ENCODE data around the gene SLC13A3.

The SLC13A3 gene

GRCh38 chr20:46546298-46546697 lies 105.0 kb downstream of the SLC13A3 start:
- H3K27ac ChIP-seq (ENCODE audit: low read length) = no peak overlapping the region

DNA sequence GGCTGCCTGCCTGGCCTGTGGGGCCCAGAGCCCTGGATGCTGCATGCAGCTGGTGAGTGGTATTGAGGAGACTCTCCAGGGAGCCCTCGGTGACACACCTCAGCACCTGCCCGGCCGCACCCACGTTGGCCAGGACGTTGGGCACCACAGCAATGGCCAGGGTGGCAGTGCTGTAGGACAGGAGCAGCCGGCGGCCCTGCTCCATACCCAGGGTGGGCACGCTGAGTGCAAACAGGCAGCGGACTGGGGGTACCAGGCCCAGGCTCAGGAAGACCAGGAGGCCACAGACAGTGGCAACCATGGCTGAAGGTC lies 105.5 kb downstream of the SLC13A3 start:
- no peaks in the 10 kb centered on the region for H3K36me3 ChIP-seq (ENCODE audit: insufficient read depth, low read depth, low read length)
- H3K27ac ChIP-seq (ENCODE audit: low read length) = no peak overlapping the region
- H3K9ac ChIP-seq (ENCODE audit: low read depth, low read length) = no peak overlapping the region
- H3K4me3 ChIP-seq (ENCODE audit: low read length) = no peak overlapping the region
- no peaks in the 10 kb centered on the region for H3K4me1 ChIP-seq (ENCODE audit: insufficient read depth, low read length)
- H3K27me3 ChIP-seq (ENCODE audit: insufficient read depth, low read length) = no peaks in the 10 kb centered on the region
- H3K9me3 ChIP-seq (ENCODE audit: insufficient read depth, low read depth, low read length) = no peaks in the 10 kb centered on the region

More at GRCh38 chr20:46546298-46546697, 105.0 kb downstream of the SLC13A3 start:
- Histone ChIP-seq H3K36me3 (ENCODE audit: insufficient read depth, low read depth, low read length) (no peaks in the 10 kb centered on the region), H3K27me3 (ENCODE audit: insufficient read depth, low read length) (no peaks in the 10 kb centered on the region), H3K9ac (ENCODE audit: low read depth, low read length) (no peak overlapping the region), H3K4me1 (ENCODE audit: insufficient read depth, low read length) (no peaks in the 10 kb centered on the region; the same call in 1 of the 2 replicates), H3K9me3 (ENCODE audit: insufficient read depth, low read depth, low read length) (no peaks in the 10 kb centered on the region), H3K4me3 (ENCODE audit: low read length) (no peak overlapping the region)

DNA sequence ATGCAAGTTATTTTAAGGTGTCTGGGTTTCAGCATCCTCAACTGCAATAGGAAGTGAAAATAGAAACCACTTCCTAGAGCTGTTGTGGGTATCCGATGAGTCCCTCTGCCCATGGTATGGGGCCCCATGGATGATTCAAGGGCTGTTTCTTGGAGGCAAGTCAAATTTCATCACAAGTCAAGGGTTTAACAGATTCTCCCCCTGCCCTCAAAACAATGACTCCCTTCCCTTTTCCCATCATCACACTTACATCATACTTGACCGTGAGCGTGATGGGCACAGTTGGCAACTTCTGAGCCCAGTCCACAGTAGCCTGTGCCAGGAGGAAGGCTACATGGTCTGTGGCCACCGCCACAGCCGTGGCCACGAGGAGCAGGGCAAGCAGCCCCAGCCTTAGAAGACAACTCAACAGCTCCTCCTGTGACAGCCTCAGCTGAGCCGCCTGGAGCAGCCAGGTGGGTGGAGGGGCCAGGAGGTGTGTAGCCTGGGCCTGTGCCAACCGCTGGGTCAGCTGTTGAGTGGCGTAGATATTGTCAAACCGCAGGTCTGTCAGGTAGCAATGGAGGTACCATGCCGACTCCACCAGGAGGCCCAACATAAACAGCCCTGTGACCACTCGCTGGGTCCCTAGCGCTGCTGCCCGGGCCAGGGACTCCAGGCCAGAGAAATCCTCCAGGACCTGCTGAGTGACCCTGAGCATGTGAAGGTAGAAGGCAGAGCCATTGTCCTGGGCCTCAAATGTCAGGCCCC lies 106.0 kb downstream of the SLC13A3 start:
- Histone ChIP-seq H3K4me1 (ENCODE audit: insufficient read depth, low read length) (no peaks in the 10 kb centered on the region), H3K4me3 (ENCODE audit: low read length) (no peak overlapping the region), H3K9me3 (ENCODE audit: insufficient read depth, low read depth, low read length) (no peaks in the 10 kb centered on the region), H3K27me3 (ENCODE audit: insufficient read depth, low read length) (no peaks in the 10 kb centered on the region), H3K27ac (ENCODE audit: low read length) (no peak overlapping the region), H3K9ac (ENCODE audit: low read depth, low read length) (no peak overlapping the region), H3K36me3 (ENCODE audit: insufficient read depth, low read depth, low read length) (no peaks in the 10 kb centered on the region)

- H3K27me3 ChIP-seq (ENCODE audit: insufficient read depth, low read length) = no peaks in the 10 kb centered on the region
- H3K9me3 ChIP-seq (ENCODE audit: insufficient read depth, low read depth, low read length) = no peaks in the 10 kb centered on the region
- no peak overlapping the region for H3K9ac ChIP-seq (ENCODE audit: low read depth, low read length)
- no peaks in the 10 kb centered on the region for H3K36me3 ChIP-seq (ENCODE audit: insufficient read depth, low read depth, low read length)
- no peak overlapping the region for H3K27ac ChIP-seq (ENCODE audit: low read length)
- H3K4me1 ChIP-seq (ENCODE audit: insufficient read depth, low read length) = no peaks in the 10 kb centered on the region
- H3K4me3 ChIP-seq (ENCODE audit: low read length) = no peak overlapping the region
These were observed 106.7 kb downstream of the SLC13A3 start for GRCh38 chr20:46544576-46544975.

GRCh38 chr20:46543959-46544358 lies 107.3 kb downstream of the SLC13A3 start:
- Histone ChIP-seq H3K27me3 (ENCODE audit: insufficient read depth, low read length) (no peaks in the 10 kb centered on the region), H3K36me3 (ENCODE audit: insufficient read depth, low read depth, low read length) (no peaks in the 10 kb centered on the region), H3K4me1 (ENCODE audit: insufficient read depth, low read length) (no peaks in the 10 kb centered on the region), H3K9ac (ENCODE audit: low read depth, low read length) (no peak overlapping the region), H3K27ac (ENCODE audit: low read length) (no peak overlapping the region), H3K4me3 (ENCODE audit: low read length) (no peak overlapping the region), H3K9me3 (ENCODE audit: insufficient read depth, low read depth, low read length) (no peaks in the 10 kb centered on the region)

DNA sequence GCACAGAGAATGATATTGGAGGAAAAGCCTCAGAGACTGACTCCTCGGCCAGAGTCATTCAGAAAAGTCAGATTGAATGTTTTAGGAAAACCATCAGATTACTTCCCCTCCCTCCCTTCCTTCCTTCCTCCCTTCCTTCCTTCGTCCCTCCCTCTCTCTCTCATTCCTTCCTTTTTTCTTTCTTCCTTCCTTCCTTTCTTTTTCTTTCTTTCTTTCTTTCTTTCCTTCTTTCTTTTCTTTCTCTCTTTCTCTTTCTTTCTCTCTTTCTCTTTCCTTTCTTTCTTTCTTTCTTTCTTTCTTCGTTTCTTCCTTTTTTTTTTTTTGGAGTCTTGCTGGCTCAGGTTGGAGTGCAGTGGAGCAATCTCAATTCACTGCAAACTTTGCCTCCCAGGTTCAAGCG lies 108.2 kb downstream of the SLC13A3 start:
- H3K36me3 ChIP-seq (ENCODE audit: insufficient read depth, low read depth, low read length) = no peaks in the 10 kb centered on the region
- no peak overlapping the region for H3K9ac ChIP-seq (ENCODE audit: low read depth, low read length)
- H3K4me1 ChIP-seq (ENCODE audit: insufficient read depth, low read length) = no peaks in the 10 kb centered on the region
- no peaks in the 10 kb centered on the region for H3K9me3 ChIP-seq (ENCODE audit: insufficient read depth, low read depth, low read length)
- no peak overlapping the region for H3K4me3 ChIP-seq (ENCODE audit: low read length)
- H3K27ac ChIP-seq (ENCODE audit: low read length) = no peak overlapping the region
- no peaks in the 10 kb centered on the region for H3K27me3 ChIP-seq (ENCODE audit: insufficient read depth, low read length)

DNA sequence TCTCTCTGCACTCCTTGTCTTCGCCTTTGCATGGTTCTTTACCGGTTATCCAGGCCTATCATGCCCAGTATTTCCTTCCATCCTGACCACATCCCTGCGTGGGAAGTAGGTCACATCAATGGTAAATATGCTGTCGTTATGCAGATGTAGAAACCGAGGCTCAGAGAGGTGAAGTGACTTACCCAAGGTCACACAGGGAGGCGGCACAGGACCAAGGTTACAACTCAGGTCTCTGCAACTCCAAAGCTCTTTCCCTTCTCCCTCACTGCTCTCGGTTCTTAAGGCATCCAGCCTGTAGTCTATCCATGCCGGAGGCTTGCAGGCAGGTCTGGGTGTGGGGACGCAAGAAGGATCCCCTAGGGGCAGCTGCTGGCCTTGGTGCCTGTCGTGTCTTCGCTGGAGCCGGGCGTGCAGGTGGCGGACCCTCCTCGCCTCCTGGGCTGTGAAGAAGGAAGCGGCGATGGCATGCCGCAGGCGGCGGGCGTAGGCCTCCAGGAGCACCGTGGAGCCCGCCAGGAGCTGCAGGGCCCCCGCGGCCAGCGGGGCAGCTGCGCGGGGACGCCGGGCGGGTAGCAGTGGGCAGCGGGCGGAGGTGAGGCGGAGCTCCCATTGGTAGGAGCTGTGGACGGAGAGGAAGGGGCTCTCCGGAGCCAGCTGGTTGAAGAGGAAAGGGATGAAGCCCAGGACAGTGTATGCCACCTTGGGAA lies 109.9 kb downstream of the SLC13A3 start:
- no peaks in the 10 kb centered on the region for H3K4me1 ChIP-seq (ENCODE audit: insufficient read depth, low read length)
- no peak overlapping the region for H3K27ac ChIP-seq (ENCODE audit: low read length)
- H3K27me3 ChIP-seq (ENCODE audit: insufficient read depth, low read length) = no peaks in the 10 kb centered on the region
- no peaks in the 10 kb centered on the region for H3K36me3 ChIP-seq (ENCODE audit: insufficient read depth, low read depth, low read length)
- no peak overlapping the region for H3K4me3 ChIP-seq (ENCODE audit: low read length)
- no peaks in the 10 kb centered on the region for H3K9me3 ChIP-seq (ENCODE audit: insufficient read depth, low read depth, low read length)
- H3K9ac ChIP-seq (ENCODE audit: low read depth, low read length) = no peak overlapping the region

DNA sequence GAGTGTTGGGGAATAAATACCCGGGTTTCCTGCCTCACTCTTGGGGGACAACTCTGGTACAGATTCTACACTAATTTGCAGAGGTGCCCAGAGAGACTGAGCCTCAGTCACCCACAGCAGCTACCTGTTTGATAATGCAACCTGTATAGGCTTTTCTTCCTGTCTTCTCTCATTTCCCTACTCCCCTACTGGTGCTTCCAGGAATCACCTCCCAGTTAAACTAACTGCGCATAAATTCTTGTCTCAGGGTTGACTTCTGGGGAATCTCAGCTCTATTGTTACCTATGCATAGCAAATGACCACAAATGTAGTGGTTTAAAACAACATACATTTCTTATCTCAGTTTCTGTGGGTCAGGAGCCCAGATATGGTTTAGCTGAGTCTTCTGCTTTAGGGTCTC lies 112.1 kb downstream of the SLC13A3 start:
- no peaks in the 10 kb centered on the region for H3K4me1 ChIP-seq (ENCODE audit: insufficient read depth, low read length)
- H3K36me3 ChIP-seq (ENCODE audit: insufficient read depth, low read depth, low read length) = no peaks in the 10 kb centered on the region
- H3K27me3 ChIP-seq (ENCODE audit: insufficient read depth, low read length) = no peaks in the 10 kb centered on the region
- H3K9me3 ChIP-seq (ENCODE audit: insufficient read depth, low read depth, low read length) = no peaks in the 10 kb centered on the region
- no peak overlapping the region for H3K4me3 ChIP-seq (ENCODE audit: low read length)
- H3K27ac ChIP-seq (ENCODE audit: low read length) = no peak overlapping the region
- no peak overlapping the region for H3K9ac ChIP-seq (ENCODE audit: low read depth, low read length)

DNA sequence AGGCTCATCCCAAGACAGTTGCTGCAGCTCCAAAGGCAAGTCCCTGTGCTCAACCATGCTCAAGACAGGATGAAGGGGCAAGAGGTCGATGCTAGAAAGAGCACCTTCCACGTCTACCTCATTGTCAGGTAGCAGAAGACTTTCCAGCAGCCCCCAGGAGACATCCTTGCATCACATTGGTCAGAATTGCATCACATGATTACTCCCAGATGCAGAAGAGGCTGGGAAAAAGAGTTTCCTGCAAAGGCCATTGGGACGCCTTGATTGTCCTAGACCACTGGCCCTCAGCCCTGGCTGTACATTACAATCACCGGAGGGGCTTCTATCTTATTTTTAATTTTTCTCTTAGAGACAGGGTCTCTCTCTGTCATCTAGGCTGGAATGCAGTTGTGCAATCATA lies 120.6 kb downstream of the SLC13A3 start:
- Histone ChIP-seq H3K9me3 (ENCODE audit: insufficient read depth, low read depth, low read length) (no peaks in the 10 kb centered on the region), H3K36me3 (ENCODE audit: insufficient read depth, low read depth, low read length) (no peaks in the 10 kb centered on the region), H3K27me3 (ENCODE audit: insufficient read depth, low read length) (peaks cover 5% of the 10 kb centered on the region; the same call in 1 of the 2 replicates), H3K9ac (ENCODE audit: low read depth, low read length) (no peak overlapping the region), H3K4me3 (ENCODE audit: low read length) (no peak overlapping the region), H3K4me1 (ENCODE audit: insufficient read depth, low read length) (no peaks in the 10 kb centered on the region), H3K27ac (ENCODE audit: low read length) (no peak overlapping the region)

GRCh38 chr20:46523696-46524328 lies 127.4 kb downstream of the SLC13A3 start:
- H3K27ac ChIP-seq (ENCODE audit: low read length) = no peak overlapping the region
- no peak overlapping the region for H3K9ac ChIP-seq (ENCODE audit: low read depth, low read length)
- no peaks in the 10 kb centered on the region for H3K9me3 ChIP-seq (ENCODE audit: insufficient read depth, low read depth, low read length)
- no peaks in the 10 kb centered on the region for H3K4me1 ChIP-seq (ENCODE audit: insufficient read depth, low read length)
- peaks cover 5% of the 10 kb centered on the region; the same call in 1 of the 2 replicates for H3K27me3 ChIP-seq (ENCODE audit: insufficient read depth, low read length)
- H3K4me3 ChIP-seq (ENCODE audit: low read length) = no peak overlapping the region
- no peaks in the 10 kb centered on the region for H3K36me3 ChIP-seq (ENCODE audit: insufficient read depth, low read depth, low read length)

DNA sequence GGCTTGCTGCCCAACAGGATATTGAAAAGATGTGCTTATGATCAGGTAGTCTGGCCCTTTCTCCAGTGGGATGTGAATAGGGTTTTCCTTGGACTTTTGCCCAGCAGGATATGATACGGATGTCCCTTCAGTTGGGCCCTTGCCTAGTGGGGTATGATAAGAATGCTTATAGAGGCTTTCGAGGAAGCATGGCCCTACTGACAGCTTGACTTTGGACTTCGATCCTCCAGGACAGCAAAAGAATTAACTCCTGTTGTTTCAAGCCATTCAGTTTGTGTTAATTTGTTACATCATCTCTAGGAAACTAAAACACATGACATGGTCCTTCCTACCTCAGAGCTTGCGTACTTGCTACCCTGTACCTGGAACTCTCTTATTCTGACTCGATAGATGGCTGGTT lies 128.2 kb downstream of the SLC13A3 start:
- Histone ChIP-seq H3K4me1 (ENCODE audit: insufficient read depth, low read length) (no peaks in the 10 kb centered on the region), H3K27me3 (ENCODE audit: insufficient read depth, low read length) (peaks cover 5% of the 10 kb centered on the region; the same call in 1 of the 2 replicates), H3K36me3 (ENCODE audit: insufficient read depth, low read depth, low read length) (no peaks in the 10 kb centered on the region), H3K9me3 (ENCODE audit: insufficient read depth, low read depth, low read length) (no peaks in the 10 kb centered on the region), H3K9ac (ENCODE audit: low read depth, low read length) (no peak overlapping the region), H3K4me3 (ENCODE audit: low read length) (no peak overlapping the region), H3K27ac (ENCODE audit: low read length) (no peak overlapping the region)
